PC-9 (cell line): ENCODE results near the gene FMR1.

ENCODE experiments used
- CTCF ChIP-seq: fragments of 200-600 bp; sonication (generic); conservative IDR thresholded peaks from 2 replicates; pipeline ENCODE4 v1.6.1; 2017; ENCODE audit warnings: mixed run types, antibody characterized with exemption, mild to moderate bottlenecking, moderate library complexity
- EZH2 ChIP-seq: fragments of 200-600 bp; sonication (generic); IDR thresholded peaks from 2 replicates; pipeline ENCODE4 v1.8.0; 2017; ENCODE audit warnings: antibody characterized with exemption, low read depth

- TF ChIP-seq EZH2 (no peak), CTCF (no peak)
Observed at GRCh38 chrX:147920161-147920666, 8.5 kb downstream of the FMR1 start.
